Measurements from ENCODE around the gene C5orf63.

C5orf63 gene

DNA sequence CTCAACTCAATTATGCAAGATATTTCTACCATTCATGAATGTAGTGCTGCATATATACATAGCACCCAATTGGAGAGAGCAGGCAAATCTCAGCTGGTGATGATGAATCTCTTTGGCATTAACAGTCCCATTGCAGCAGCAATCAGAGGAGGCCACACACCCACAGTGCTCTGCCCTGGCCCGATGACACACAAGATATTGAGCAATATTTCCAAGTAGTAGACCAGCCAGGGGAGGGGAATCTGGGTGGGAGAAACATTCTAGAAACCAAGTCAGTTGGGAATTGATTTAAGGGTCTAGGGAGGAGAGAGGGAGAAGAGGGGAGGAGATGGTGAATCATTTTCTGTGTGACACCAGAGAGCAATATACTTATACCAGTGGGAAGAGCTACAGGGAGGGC, 14.9 kb upstream of the C5orf63 start:
- DNase-seq (ENCODE audit: low read depth, low spot score), result peak; percentile 82
- TF ChIP-seq, protein P1, sequence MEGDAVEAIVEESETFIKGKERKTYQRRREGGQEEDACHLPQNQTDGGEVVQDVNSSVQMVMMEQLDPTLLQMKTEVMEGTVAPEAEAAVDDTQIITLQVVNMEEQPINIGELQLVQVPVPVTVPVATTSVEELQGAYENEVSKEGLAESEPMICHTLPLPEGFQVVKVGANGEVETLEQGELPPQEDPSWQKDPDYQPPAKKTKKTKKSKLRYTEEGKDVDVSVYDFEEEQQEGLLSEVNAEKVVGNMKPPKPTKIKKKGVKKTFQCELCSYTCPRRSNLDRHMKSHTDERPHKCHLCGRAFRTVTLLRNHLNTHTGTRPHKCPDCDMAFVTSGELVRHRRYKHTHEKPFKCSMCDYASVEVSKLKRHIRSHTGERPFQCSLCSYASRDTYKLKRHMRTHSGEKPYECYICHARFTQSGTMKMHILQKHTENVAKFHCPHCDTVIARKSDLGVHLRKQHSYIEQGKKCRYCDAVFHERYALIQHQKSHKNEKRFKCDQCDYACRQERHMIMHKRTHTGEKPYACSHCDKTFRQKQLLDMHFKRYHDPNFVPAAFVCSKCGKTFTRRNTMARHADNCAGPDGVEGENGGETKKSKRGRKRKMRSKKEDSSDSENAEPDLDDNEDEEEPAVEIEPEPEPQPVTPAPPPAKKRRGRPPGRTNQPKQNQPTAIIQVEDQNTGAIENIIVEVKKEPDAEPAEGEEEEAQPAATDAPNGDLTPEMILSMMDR (IDR thresholded peaks at IDR 0.05; ENCODE audit: low read depth, low read length), result no peak

DNA sequence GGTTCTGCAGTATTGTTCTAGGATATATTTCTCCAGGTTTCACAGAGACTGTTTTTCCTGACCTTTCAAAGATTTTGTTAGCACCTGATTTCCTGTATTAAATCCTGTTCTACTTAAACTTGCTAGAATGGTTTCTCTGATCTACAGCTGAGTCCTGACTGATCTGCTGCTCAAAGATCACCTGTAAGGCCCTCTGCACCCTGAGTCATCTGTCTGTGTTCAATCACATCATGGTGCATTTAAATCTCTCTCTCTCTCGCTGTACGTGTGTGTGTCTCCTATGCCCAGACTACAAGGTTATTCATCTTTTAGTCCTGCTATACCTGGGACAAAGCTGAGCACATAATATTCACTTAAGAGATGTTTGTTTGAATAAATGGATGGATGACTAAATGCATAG, 13.3 kb upstream of the C5orf63 start:
- TF ChIP-seq, protein P1 (IDR thresholded peaks at IDR 0.05; ENCODE audit: low read depth, low read length), result no peak
- H3K4me3 ChIP-seq (ENCODE audit: low read depth, low read length), result no peak overlapping the region
- DNase-seq (ENCODE audit: low read depth, low spot score), result no peak
- in situ Hi-C loops (cut with HindIII; ENCODE audit: low sequenced_read_pairs), result no loop called here

More for the DNA sequence above, 14.9 kb upstream of the C5orf63 start:
- H3K4me3 ChIP-seq (ENCODE audit: low read depth, low read length), result no peak overlapping the region
- in situ Hi-C loops (cut with HindIII; ENCODE audit: low sequenced_read_pairs), result no loop called here

DNA sequence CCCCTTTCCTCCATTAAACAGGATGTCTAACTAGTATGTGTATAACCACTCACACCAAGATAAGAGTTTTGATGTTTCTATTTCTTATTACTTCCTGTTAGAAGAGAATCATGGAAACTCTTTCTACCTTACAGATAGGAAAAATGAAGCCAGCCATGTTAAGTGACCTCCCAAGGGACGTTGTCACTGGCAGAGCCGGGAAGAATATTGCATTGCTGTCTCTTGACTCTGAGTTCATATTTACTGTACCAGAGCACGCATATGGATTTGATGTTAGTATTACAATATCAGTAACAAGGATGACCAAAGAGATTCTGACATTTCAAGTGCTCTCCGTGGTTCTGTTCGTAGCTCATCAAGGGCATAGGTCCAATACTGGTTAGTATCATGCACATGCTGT, 12.5 kb upstream of the C5orf63 start:
- in situ Hi-C loops (cut with HindIII; ENCODE audit: low sequenced_read_pairs), result no loop called here

DNA sequence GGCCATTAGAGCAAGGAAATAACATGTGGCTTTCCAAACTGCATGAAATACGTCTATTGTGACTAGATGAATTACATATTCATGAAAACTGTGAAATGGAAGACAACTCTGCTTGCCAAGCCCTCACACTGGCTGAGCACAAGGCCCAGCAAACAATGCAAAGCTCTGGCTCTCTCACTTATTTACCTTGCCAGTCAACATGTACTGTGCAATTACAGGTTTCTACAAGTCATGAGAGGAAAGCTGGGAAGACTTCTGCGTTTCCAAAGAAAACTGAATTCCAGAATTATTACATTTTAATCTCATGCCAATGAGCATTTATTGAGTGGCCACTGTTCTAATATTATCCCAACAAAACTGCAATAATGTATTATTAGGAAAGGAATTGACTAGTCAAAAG, 12.1 kb upstream of the C5orf63 start:
- TF ChIP-seq, protein P1 (IDR thresholded peaks at IDR 0.05; ENCODE audit: low read depth, low read length), result no peak
- in situ Hi-C loops (cut with HindIII; ENCODE audit: low sequenced_read_pairs), result no loop called here
- H3K4me3 ChIP-seq (ENCODE audit: low read depth, low read length), result no peak overlapping the region
- no peak for DNase-seq (ENCODE audit: low read depth, low spot score)

More for the DNA sequence above, 12.5 kb upstream of the C5orf63 start:
- no peak overlapping the region for H3K4me3 ChIP-seq (ENCODE audit: low read depth, low read length)
- DNase-seq (ENCODE audit: low read depth, low spot score), result no peak
- TF ChIP-seq, protein P1 (IDR thresholded peaks at IDR 0.05; ENCODE audit: low read depth, low read length), result no peak

DNA sequence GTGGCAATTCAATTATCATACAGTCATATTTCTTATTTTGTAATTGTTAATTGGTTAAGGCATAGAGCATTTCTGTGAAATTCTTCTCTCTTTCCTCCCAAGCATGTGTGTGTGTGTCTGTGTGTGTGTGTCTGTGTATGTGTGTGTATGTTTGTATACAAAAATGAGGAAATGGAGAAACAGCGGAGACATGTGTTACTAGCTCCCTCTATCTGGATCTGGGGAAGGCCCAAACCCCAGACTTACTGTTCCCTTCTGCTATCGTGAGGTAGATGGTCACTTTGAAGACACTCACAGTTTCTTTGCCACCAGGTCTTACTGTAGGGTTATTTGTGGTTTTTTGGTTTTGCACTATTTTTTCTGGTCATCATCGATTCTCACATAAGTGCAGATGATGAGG, 11.4 kb upstream of the C5orf63 start:
- in situ Hi-C loops (cut with HindIII; ENCODE audit: low sequenced_read_pairs), result no loop called here

DNA sequence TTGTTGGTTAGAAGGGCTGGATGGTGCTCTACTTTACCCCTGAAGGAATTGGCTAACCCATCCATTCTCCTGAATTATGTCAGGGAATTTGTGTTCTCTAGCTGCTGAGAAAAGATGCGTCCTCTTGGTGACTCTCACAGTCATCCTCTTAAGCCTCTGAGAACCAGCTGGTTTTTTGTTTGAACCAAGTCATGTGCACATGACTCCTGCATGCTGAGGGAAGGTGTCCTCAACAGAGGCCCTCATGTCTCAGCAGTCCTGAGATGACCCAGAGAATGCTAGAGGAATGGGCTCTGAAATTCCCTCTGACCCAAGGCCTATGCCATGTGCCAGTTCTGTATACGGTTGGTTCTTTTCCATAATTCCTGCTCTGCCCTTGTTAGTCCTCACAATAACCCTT, 10.4 kb upstream of the C5orf63 start:
- no peak overlapping the region for H3K4me3 ChIP-seq (ENCODE audit: low read depth, low read length)
- TF ChIP-seq, protein P1 (IDR thresholded peaks at IDR 0.05; ENCODE audit: low read depth, low read length), result no peak
- DNase-seq (ENCODE audit: low read depth, low spot score), result no peak
- in situ Hi-C loops (cut with HindIII; ENCODE audit: low sequenced_read_pairs), result no loop called here

More for the DNA sequence above, 11.4 kb upstream of the C5orf63 start:
- no peak for DNase-seq (ENCODE audit: low read depth, low spot score)
- no peak overlapping the region for H3K4me3 ChIP-seq (ENCODE audit: low read depth, low read length)
- TF ChIP-seq, protein P1 (IDR thresholded peaks at IDR 0.05; ENCODE audit: low read depth, low read length), result no peak

DNA sequence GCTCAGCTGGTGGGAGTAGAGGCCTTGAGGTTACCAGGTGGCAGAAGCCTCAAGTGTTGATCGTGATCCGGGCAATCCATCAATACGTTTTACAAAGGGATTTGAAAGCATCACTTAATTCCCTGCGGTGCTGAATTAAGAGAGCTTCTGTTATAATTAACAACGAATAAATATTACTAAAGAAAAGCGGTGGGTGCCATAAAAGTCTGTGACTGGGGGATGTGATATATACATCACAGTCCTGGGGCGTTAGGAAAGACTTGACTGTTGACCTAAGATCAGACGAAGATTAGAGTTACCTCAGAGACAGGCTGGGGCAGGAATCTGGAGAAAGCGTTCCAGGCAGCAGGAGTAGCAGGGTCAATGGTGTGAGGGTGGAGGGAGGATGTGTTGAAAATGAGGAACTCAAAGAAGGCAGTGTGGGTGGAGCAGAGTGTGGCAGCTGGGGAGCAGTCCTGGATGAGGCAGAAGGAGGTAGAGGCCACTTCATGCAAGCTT, 6.7 kb upstream of the C5orf63 start:
- no peak overlapping the region for H3K4me3 ChIP-seq (ENCODE audit: low read depth, low read length)
- TF ChIP-seq, protein P1 (IDR thresholded peaks at IDR 0.05; ENCODE audit: low read depth, low read length), result no peak
- DNase-seq (ENCODE audit: low read depth, low spot score), result no peak
- in situ Hi-C loops (cut with HindIII; ENCODE audit: low sequenced_read_pairs), result no loop called here
